ENCODE data around the gene TBC1D4. TPM values are rescaled to one million over a fixed set of nuclear protein-coding genes. Genes with fewer than 3 reads are reported as not detected.

Gene TBC1D4
- total RNA-seq, 2 donors from 2014 or later: 16.7 to 27.9 TPM

GRCh38 chr13:75416327-75417011 lies 65.5 kb downstream of the TBC1D4 start:
- intact Hi-C loops (cut with DNase I): no loop called here
- Histone ChIP-seq H3K27me3 (no peaks in the 10 kb centered on the region), H3K4me3 (no peak overlapping the region), H3K4me1 (no peaks in the 10 kb centered on the region), H3K9me3 (no peaks in the 10 kb centered on the region), H3K27ac (no peak overlapping the region), H3K36me3 (no peaks in the 10 kb centered on the region), H3K9ac (ENCODE audit: low read depth in 2 of 2, low read length in 2 of 2) (no peak overlapping the region)
- TF ChIP-seq CTCF (IDR thresholded peaks at IDR 0.05): no peak
- no peak for DNase-seq

DNA sequence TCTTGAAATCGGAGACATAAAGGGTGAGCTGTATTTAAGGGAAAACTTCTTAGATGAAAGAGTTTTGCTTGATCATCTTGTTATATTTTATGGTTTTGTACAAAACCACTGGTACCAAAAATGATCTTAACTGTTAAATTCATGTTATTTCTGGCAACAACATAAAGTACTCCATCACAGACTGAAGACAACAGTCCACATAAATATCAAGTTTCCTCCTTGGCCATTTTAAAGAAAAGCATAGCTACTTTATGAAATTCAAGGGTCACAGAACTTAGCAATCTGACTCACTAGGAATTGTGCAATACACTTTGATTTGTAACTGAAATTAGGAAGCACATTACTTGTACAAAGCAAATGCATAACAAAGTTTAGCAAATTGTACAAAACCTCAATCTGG lies 66.3 kb downstream of the TBC1D4 start:
- H3K4me3 ChIP-seq: no peak overlapping the region
- no peaks in the 10 kb centered on the region for H3K27me3 ChIP-seq
- H3K4me1 ChIP-seq: no peaks in the 10 kb centered on the region
- H3K27ac ChIP-seq: no peak overlapping the region
- TF ChIP-seq CTCF (IDR thresholded peaks at IDR 0.05): no peak
- H3K9me3 ChIP-seq: no peaks in the 10 kb centered on the region
- intact Hi-C loops (cut with DNase I): no loop called here
- no peaks in the 10 kb centered on the region for H3K36me3 ChIP-seq
- no peak for DNase-seq
- H3K9ac ChIP-seq (ENCODE audit: low read depth in 2 of 2, low read length in 2 of 2): no peak overlapping the region

DNA sequence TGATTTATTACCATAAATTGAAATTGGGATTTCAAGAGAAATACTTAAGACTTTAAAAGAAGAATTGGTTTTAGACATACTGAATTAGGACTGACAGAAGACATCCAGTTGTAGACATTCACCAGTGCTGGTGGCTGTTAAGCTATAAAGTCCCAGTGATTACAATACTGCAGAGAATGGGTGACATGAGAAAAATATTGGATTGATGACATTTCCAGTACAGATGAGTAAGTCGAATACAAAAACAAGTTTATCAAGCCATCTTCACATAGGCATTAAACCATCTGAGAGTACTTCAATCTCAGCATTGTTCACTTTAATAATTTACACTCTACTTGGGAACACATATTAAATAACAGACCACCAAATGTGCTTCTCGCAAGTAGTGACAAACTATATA lies 66.8 kb downstream of the TBC1D4 start:
- no peak overlapping the region for H3K9ac ChIP-seq (ENCODE audit: low read depth in 2 of 2, low read length in 2 of 2)
- H3K27ac ChIP-seq: no peak overlapping the region
- no peaks in the 10 kb centered on the region for H3K4me1 ChIP-seq
- H3K36me3 ChIP-seq: no peaks in the 10 kb centered on the region
- H3K27me3 ChIP-seq: no peaks in the 10 kb centered on the region
- no peaks in the 10 kb centered on the region for H3K9me3 ChIP-seq
- no peak for DNase-seq
- TF ChIP-seq CTCF (IDR thresholded peaks at IDR 0.05): no peak
- intact Hi-C loops (cut with DNase I): no loop called here
- no peak overlapping the region for H3K4me3 ChIP-seq

- DNase-seq: no peak
- Histone ChIP-seq H3K36me3 (no peaks in the 10 kb centered on the region), H3K27ac (no peak overlapping the region), H3K4me3 (no peak overlapping the region), H3K27me3 (no peaks in the 10 kb centered on the region), H3K9ac (ENCODE audit: low read depth in 2 of 2, low read length in 2 of 2) (no peak overlapping the region), H3K4me1 (no peaks in the 10 kb centered on the region), H3K9me3 (no peaks in the 10 kb centered on the region)
- TF ChIP-seq CTCF (IDR thresholded peaks at IDR 0.05): no peak
- intact Hi-C loops (cut with DNase I): no loop called here
Measured at GRCh38 chr13:75414036-75414827, 67.7 kb downstream of the TBC1D4 start.

DNA sequence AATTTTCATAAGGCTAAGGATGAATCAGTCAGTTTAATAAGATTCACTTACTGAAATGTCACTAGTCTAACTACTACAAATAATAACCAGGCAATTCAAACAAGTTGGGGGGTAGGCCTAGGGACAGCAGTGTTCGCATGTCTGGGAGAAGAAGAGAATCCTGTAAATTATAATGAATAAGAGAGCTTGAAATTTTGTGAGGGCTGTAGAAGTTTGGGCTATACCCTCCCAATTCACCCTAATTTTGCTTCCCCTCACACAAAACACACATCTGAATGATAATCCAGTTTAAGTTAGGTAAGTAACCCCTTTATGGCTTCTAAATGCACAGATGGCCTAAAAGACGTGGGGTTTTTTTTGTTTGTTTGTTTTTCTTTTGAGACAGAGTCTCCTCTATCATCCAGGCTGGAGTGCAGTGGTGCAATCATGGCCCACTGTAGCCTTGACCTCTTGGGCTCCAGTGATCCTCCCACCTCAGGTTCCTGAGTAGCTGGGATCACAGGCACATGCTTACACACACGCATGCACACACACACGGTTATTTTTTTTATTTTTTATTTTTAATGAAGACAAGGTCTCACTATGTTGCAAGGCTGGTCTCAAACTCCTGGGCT lies 69.9 kb downstream of the TBC1D4 start:
- H3K36me3 ChIP-seq: no peaks in the 10 kb centered on the region
- TF ChIP-seq CTCF (IDR thresholded peaks at IDR 0.05): no peak
- H3K9me3 ChIP-seq: no peaks in the 10 kb centered on the region
- no peaks in the 10 kb centered on the region for H3K27me3 ChIP-seq
- DNase-seq: no peak
- no peaks in the 10 kb centered on the region for H3K4me1 ChIP-seq
- no peak overlapping the region for H3K27ac ChIP-seq
- H3K4me3 ChIP-seq: no peak overlapping the region
- intact Hi-C loops (cut with DNase I): no loop called here
- H3K9ac ChIP-seq (ENCODE audit: low read depth in 2 of 2, low read length in 2 of 2): no peak overlapping the region

All from colonic mucosa (tissue), 4 donors.